GM19240 (cell line): ENCODE data around the gene MUSTN1.

Experiments
- DNase-seq: peaks from one replicate; pipeline ENCODE4 v3.0.0; 2011; ENCODE audit warnings: low spot score; ENCODE audit not compliant: insufficient read length

MUSTN1 gene

GRCh38 chr3:52835766-52836470 lies 1.1 kb upstream of the MUSTN1 start:
- no peak for DNase-seq

- DNase-seq: no peak
These were observed 1.6 kb downstream of the MUSTN1 start for GRCh38 chr3:52833202-52833601.

- no peak for DNase-seq
These were observed 3.1 kb downstream of the MUSTN1 start for GRCh38 chr3:52831500-52832301.

GRCh38 chr3:52830535-52831258 lies 4.1 kb downstream of the MUSTN1 start, which contains the start of gene ITIH4:
Gene ITIH4 (minus strand): TSS chr3:52830672. CDS start chr3:52830642, 30 bp downstream.
- DNase-seq: no peak

- DNase-seq: no peak
These were observed 4.8 kb downstream of the MUSTN1 start for GRCh38 chr3:52829906-52830463.

GRCh38 chr3:52829482-52829881 lies 5.3 kb downstream of the MUSTN1 start:
- DNase-seq: no peak

GRCh38 chr3:52827866-52828376 lies 6.9 kb downstream of the MUSTN1 start:
- DNase-seq: no peak

- no peak for DNase-seq
These were observed 7.4 kb downstream of the MUSTN1 start for GRCh38 chr3:52827441-52827840.

GRCh38 chr3:52824037-52824436 lies 10.8 kb downstream of the MUSTN1 start:
- no peak for DNase-seq

GRCh38 chr3:52822363-52822762 lies 12.5 kb downstream of the MUSTN1 start:
- DNase-seq: no peak

GRCh38 chr3:52820736-52821135 lies 14.1 kb downstream of the MUSTN1 start:
- peak; percentile 36 for DNase-seq

- no peak for DNase-seq
These were observed 14.9 kb downstream of the MUSTN1 start for GRCh38 chr3:52819936-52820335.

- no peak for DNase-seq
These were observed 17.0 kb downstream of the MUSTN1 start for GRCh38 chr3:52817860-52818259.

- no peak for DNase-seq
These were observed 17.6 kb downstream of the MUSTN1 start for GRCh38 chr3:52817221-52817620.

- no peak for DNase-seq
These were observed 18.2 kb downstream of the MUSTN1 start for GRCh38 chr3:52816654-52817053.

- DNase-seq: no peak
These were observed 18.6 kb downstream of the MUSTN1 start for GRCh38 chr3:52816199-52816598.

GRCh38 chr3:52813810-52814209 lies 21.0 kb downstream of the MUSTN1 start:
- DNase-seq: no peak

GRCh38 chr3:52811452-52812011 lies 23.3 kb downstream of the MUSTN1 start:
- DNase-seq: no peak

- DNase-seq: no peak
These were observed 23.9 kb downstream of the MUSTN1 start for GRCh38 chr3:52810923-52811322.

- DNase-seq: no peak
These were observed 25.0 kb downstream of the MUSTN1 start for GRCh38 chr3:52809662-52810377.

GRCh38 chr3:52809149-52809548 lies 25.7 kb downstream of the MUSTN1 start:
- DNase-seq: no peak
